Nephron (organoid): ENCODE data around the gene HS3ST3B1.

ENCODE experiments used
- H3K27ac Mint-ChIP-seq, 3 experiments: 2 replicates each; pipeline ENCODE4 v1.8.0; 2020; ENCODE audit warnings: mixed read lengths in 3 of 3, mild to moderate bottlenecking in 2 of 3, moderate library complexity in 1 of 3
- H3K27me3 Mint-ChIP-seq: 2 replicates; pipeline ENCODE4 v1.8.0; 2021; ENCODE audit warnings: low read depth, mild to moderate bottlenecking, moderate library complexity, mixed read lengths
- H3K36me3 Mint-ChIP-seq: 2 replicates; pipeline ENCODE4 v1.8.0; 2020; ENCODE audit warnings: low read depth, mixed read lengths
- H3K4me1 Mint-ChIP-seq: 2 replicates; pipeline ENCODE4 v1.8.0; 2020; ENCODE audit warnings: mixed read lengths
- H3K4me3 Mint-ChIP-seq, 3 experiments: 2 replicates each; pipeline ENCODE4 v1.8.0; 2020; ENCODE audit warnings: mild to moderate bottlenecking in 3 of 3, mixed read lengths in 3 of 3, moderate library complexity in 2 of 3
- H3K9me3 Mint-ChIP-seq: 2 replicates; pipeline ENCODE4 v1.8.0; 2020; ENCODE audit warnings: mixed read lengths
- TF ChIP-seq, protein P1 (sequence below), 3 experiments: fragments of 200-600 bp; sonication (generic); IDR thresholded peaks; one replicate each; pipeline ENCODE4 v1.5.0; 2021; ENCODE audit warnings: antibody characterized with exemption in 3 of 3; ENCODE audit not compliant: unreplicated experiment in 3 of 3

The HS3ST3B1 gene

GRCh38 chr17:14393723-14394122 lies 92.8 kb downstream of the HS3ST3B1 start:
- Mint-ChIP-seq H3K36me3 (no peaks in the 10 kb centered on the region), H3K4me3 (no peak overlapping the region), H3K4me1 (no peaks in the 10 kb centered on the region), H3K27ac (no peak overlapping the region), H3K9me3 (peaks cover 13% of the 10 kb centered on the region), H3K27me3 (no peaks in the 10 kb centered on the region)
- TF ChIP-seq, protein P1, sequence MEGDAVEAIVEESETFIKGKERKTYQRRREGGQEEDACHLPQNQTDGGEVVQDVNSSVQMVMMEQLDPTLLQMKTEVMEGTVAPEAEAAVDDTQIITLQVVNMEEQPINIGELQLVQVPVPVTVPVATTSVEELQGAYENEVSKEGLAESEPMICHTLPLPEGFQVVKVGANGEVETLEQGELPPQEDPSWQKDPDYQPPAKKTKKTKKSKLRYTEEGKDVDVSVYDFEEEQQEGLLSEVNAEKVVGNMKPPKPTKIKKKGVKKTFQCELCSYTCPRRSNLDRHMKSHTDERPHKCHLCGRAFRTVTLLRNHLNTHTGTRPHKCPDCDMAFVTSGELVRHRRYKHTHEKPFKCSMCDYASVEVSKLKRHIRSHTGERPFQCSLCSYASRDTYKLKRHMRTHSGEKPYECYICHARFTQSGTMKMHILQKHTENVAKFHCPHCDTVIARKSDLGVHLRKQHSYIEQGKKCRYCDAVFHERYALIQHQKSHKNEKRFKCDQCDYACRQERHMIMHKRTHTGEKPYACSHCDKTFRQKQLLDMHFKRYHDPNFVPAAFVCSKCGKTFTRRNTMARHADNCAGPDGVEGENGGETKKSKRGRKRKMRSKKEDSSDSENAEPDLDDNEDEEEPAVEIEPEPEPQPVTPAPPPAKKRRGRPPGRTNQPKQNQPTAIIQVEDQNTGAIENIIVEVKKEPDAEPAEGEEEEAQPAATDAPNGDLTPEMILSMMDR (IDR thresholded peaks at IDR 0.05; ENCODE audit: unreplicated experiment in 3 of 3): no peak

- Mint-ChIP-seq H3K9me3 (peaks cover 16% of the 10 kb centered on the region), H3K36me3 (no peaks in the 10 kb centered on the region), H3K27ac (no peak overlapping the region), H3K4me3 (no peak overlapping the region), H3K27me3 (no peaks in the 10 kb centered on the region), H3K4me1 (no peaks in the 10 kb centered on the region)
- TF ChIP-seq, protein P1 (IDR thresholded peaks at IDR 0.05; ENCODE audit: unreplicated experiment in 3 of 3): no peak
Observed at GRCh38 chr17:14395255-14395654, 94.4 kb downstream of the HS3ST3B1 start.

DNA sequence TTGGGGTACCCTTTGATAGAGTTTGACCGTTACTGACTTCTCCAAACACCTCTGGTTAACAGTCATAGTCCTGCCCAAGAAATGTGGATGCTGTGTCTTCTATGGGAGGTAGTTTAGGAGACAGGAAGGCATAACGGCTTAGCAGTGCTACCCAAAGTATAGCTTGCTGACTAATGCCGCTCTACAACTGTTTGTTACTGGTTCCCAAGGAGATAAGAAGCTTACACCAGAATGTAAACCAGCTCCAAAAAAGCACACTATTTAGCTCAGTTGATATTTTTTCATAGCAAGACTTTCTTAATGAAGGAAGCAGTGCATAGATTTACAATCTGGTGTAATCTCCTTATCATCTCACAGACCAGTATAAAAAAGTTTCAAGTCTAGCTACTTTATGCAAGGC lies 95.7 kb downstream of the HS3ST3B1 start:
- Mint-ChIP-seq H3K27me3 (no peaks in the 10 kb centered on the region), H3K9me3 (peaks cover 15% of the 10 kb centered on the region), H3K36me3 (no peaks in the 10 kb centered on the region), H3K27ac (no peak overlapping the region), H3K4me1 (no peaks in the 10 kb centered on the region), H3K4me3 (no peak overlapping the region)
- TF ChIP-seq, protein P1 (IDR thresholded peaks at IDR 0.05; ENCODE audit: unreplicated experiment in 3 of 3): no peak

DNA sequence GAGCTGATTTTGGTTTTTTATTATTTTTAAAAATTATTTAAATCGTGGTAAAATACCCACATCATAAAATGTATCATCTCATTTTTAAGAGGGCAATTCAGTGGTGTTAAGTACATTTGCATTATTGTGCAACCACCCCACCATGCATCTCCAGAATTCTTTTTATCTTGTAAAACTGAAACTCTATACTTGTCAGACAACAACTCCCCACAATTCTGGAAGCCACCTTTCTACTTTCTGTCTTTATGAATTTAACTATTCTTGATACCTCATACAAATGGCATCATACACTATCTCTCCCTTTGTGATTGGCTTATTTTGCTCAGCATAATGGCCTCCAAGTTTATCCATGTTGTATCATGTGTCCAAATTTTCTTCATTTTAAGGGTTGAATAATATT lies 97.9 kb downstream of the HS3ST3B1 start:
- no peak overlapping the region for H3K27ac Mint-ChIP-seq
- H3K4me1 Mint-ChIP-seq: no peaks in the 10 kb centered on the region
- H3K27me3 Mint-ChIP-seq: no peaks in the 10 kb centered on the region
- H3K36me3 Mint-ChIP-seq: no peaks in the 10 kb centered on the region
- TF ChIP-seq, protein P1 (IDR thresholded peaks at IDR 0.05; ENCODE audit: unreplicated experiment in 3 of 3): no peak
- no peak overlapping the region for H3K4me3 Mint-ChIP-seq
- peaks cover 14% of the 10 kb centered on the region for H3K9me3 Mint-ChIP-seq
